K562 (cell line): ENCODE results near the gene SIGLEC6. TPM values are rescaled to one million over a fixed set of nuclear protein-coding genes. Genes with fewer than 3 reads are reported as not detected.

Experiments
- DMBX1 ChIP-seq: fragments of 250-450 bp; sonication (Bioruptor Pico); IDR thresholded peaks from 2 replicates; pipeline ENCODE4 v1.8.0; 2022; ENCODE audit warnings: inconsistent platforms, mild to moderate bottlenecking, moderate library complexity, borderline replicate concordance
- ETV5 ChIP-seq: sonication (generic); formaldehyde crosslinking; IDR thresholded peaks from 2 replicates; pipeline ENCODE4 v1.4.0; 2020; ENCODE audit warnings: low read depth, mild to moderate bottlenecking, missing genetic modification reagents
- EZH2 ChIP-seq: IDR thresholded peaks from 2 replicates; pipeline ENCODE4 v1.6.1; 2012; ENCODE audit warnings: low read depth, mild to moderate bottlenecking, inconsistent platforms, low read length, borderline replicate concordance
- FOXJ3 ChIP-seq: sonication (generic); formaldehyde crosslinking; IDR thresholded peaks from 2 replicates; pipeline ENCODE4 v1.4.0; 2020; ENCODE audit warnings: mild to moderate bottlenecking, missing genetic modification reagents
- FOXK1 ChIP-seq: sonication (generic); formaldehyde crosslinking; IDR thresholded peaks from 2 replicates; pipeline ENCODE4 v1.8.0; 2022; ENCODE audit warnings: missing genetic modification reagents, mild to moderate bottlenecking, borderline replicate concordance
- KLF10 ChIP-seq: fragments of 250-450 bp; sonication (Bioruptor Pico); IDR thresholded peaks from 2 replicates; pipeline ENCODE4 v1.6.1; 2021; ENCODE audit warnings: matching md5 sums
- MEIS2 ChIP-seq: fragments of 450-650 bp; IDR thresholded peaks from 2 replicates; pipeline ENCODE4 v1.6.1; 2014; ENCODE audit warnings: mild to moderate bottlenecking; ENCODE audit not compliant: partially characterized antibody
- MIER1 ChIP-seq: fragments of 450-650 bp; IDR thresholded peaks from 2 replicates; pipeline ENCODE4 v1.6.1; 2016; ENCODE audit warnings: antibody characterized with exemption, mild to moderate bottlenecking, low read depth
- MTA1 ChIP-seq: fragments of 450-650 bp; IDR thresholded peaks from 2 replicates; pipeline ENCODE4 v1.6.1; 2017; ENCODE audit warnings: borderline replicate concordance
- NCOA1 ChIP-seq: fragments of 450-650 bp; IDR thresholded peaks from 2 replicates; pipeline ENCODE4 v1.6.1; 2016; ENCODE audit warnings: low read depth
- NR2C1 ChIP-seq, 2 experiments: fragments of 450-650 bp; IDR thresholded peaks; 2 replicates each; pipeline ENCODE4 v1.6.1; 2017; ENCODE audit warnings: mild to moderate bottlenecking in 2 of 2, antibody characterized with exemption in 1 of 2, inconsistent platforms in 1 of 2, missing compliant biosample characterization in 1 of 2, missing genetic modification characterization in 1 of 2
- RBM34 ChIP-seq: fragments of 200-400 bp; formaldehyde crosslinking; IDR thresholded peaks from 2 replicates; pipeline ENCODE4 v1.6.1; 2018; ENCODE audit warnings: low read length, borderline replicate concordance; ENCODE audit not compliant: insufficient read depth
- SMAD1 ChIP-seq: fragments of 150-350 bp; IDR thresholded peaks from 2 replicates; pipeline ENCODE4 v1.6.1; 2014; ENCODE audit warnings: low read length, low read depth; ENCODE audit not compliant: partially characterized antibody
- SP1 ChIP-seq: sonication (generic); formaldehyde crosslinking; IDR thresholded peaks from 2 replicates; pipeline ENCODE4 v1.8.1; 2022; ENCODE audit warnings: mild to moderate bottlenecking, missing genetic modification reagents
- TAF7 ChIP-seq: fragments of 450-650 bp; IDR thresholded peaks from 2 replicates; pipeline ENCODE4 v1.6.1; 2016; ENCODE audit warnings: missing genetic modification characterization, missing compliant biosample characterization
- TCF3 ChIP-seq: sonication (generic); formaldehyde crosslinking; IDR thresholded peaks from 2 replicates; pipeline ENCODE4 v1.4.0; 2020; ENCODE audit warnings: mild to moderate bottlenecking, missing genetic modification reagents
- ZEB2 ChIP-seq: fragments of 450-650 bp; IDR thresholded peaks from 2 replicates; pipeline ENCODE4 v1.6.1; 2016
- ZNF354B ChIP-seq: fragments of 250-450 bp; sonication (Bioruptor Pico); IDR thresholded peaks from 2 replicates; pipeline ENCODE4 v1.4.0; 2020
- ZNF586 ChIP-seq: fragments of 450-650 bp; formaldehyde crosslinking; conservative IDR thresholded peaks from 2 replicates; pipeline ENCODE4 v1.4.0; 2020; ENCODE audit warnings: mild to moderate bottlenecking, moderate library complexity
- ZNF668 ChIP-seq: fragments of 250-450 bp; sonication (Bioruptor Pico); IDR thresholded peaks from 2 replicates; pipeline ENCODE4 v1.8.0; 2022; ENCODE audit warnings: mild to moderate bottlenecking, inconsistent platforms
- polyA plus RNA-seq, 8 experiments: library from polyadenylated mRNA; depleted of rRNA in 4 of 8; stranded (reverse) in 5 of 8; unstranded in 3 of 8; fragments of >200 nt; fragmentation: Nextera tagmentation in 2 of 8; fragmentation: Illumina TruSeq in 1 of 8; extraction: Ambion mirVana in 2 of 8; extraction: Trizol in 1 of 8; gene quantifications; 2 replicates each; pipeline versions ENCODE4 v1.2.1 to v1.2.3, GENCODE V29; 2011 to 2014; ENCODE audit warnings: inconsistent platforms in 1 of 8, missing spikeins in 1 of 8
- total RNA-seq, 7 experiments: library from RNA; depleted of rRNA in 6 of 7; stranded (reverse); fragments of >200 nt in 6 of 7; fragmentation: Illumina TruSeq in 2 of 7; extraction: Trizol in 2 of 7; gene quantifications; 2 replicates each; pipeline versions ENCODE4 v1.2.1 to v1.2.3, GENCODE V29; 2011 to 2021; ENCODE audit warnings: low replicate concordance in 1 of 7
- TF ChIP-seq, protein P1 (sequence below): fragments of 450-650 bp; formaldehyde crosslinking; IDR thresholded peaks from 2 replicates; pipeline ENCODE4 v1.4.0; 2022; ENCODE audit warnings: missing genetic modification characterization
- TF ChIP-seq, protein P2 (sequence below): fragments of 200-800 bp; sonication (Bioruptor generic); IDR thresholded peaks from 2 replicates; pipeline ENCODE4 v1.6.1; 2017; ENCODE audit warnings: missing genetic modification characterization, missing compliant biosample characterization
- TF ChIP-seq, protein P3 (sequence below): fragments of 250-450 bp; sonication (Bioruptor Pico); IDR thresholded peaks from 2 replicates; pipeline ENCODE4 v1.6.1; 2021; ENCODE audit warnings: mild to moderate bottlenecking
- TF ChIP-seq, protein P4 (sequence below): fragments of 250-450 bp; sonication (Bioruptor Pico); IDR thresholded peaks from 2 replicates; pipeline ENCODE4 v1.8.0; 2021; ENCODE audit warnings: borderline replicate concordance, mild to moderate bottlenecking, moderate library complexity; ENCODE audit not compliant: poor library complexity, severe bottlenecking
- TF ChIP-seq, protein P5 (sequence below): sonication (generic); formaldehyde crosslinking; IDR thresholded peaks from 2 replicates; pipeline ENCODE4 v1.8.0; 2022; ENCODE audit warnings: mild to moderate bottlenecking, missing genetic modification reagents

SIGLEC6 gene
- total and polyA plus RNA-seq, 9 of the 15 experiments (the other 6 are each of a cell fraction or from before 2014, with no cell fraction given), result 0.03 to 17.5 (median 0.71) TPM

DNA sequence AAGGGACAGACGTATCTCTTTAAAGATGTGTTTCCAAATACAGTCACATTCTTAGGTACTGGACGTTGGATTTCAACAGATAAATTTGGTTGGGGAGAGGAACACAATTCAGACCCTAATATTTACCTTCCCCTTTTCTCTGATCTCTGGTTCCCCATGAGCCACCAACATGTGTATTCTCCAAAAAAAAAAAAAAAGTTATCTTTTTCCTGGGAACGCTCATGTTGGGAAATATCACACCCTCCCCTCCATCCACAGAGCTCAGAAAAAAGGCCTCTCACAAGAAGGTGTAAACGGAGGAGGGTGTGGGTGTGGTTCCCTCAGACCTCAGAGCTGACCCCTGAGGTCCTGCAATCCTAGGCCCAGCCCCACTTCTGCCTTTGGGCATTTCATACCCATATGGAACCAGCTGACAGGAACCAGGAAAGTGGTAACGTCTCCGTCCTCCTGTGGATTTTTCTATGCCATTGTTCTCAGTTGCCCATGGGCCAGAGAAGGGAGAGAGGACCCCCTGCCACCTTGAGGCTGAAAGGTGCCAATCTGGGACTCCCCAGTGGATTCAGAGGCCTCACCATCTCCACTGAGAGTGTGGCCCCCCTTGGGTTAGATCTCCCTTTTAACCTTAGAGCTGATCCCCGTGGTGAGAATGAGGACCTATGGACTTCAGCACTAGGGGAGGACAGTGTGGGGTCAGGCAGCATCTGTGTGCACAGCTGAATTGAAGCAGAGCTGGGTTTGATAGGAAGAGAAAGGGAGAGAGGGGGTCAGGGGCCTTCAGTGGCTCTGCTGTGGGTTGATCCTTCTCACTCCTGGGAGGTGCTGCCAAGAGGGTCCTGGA is 21.4 kb downstream of the SIGLEC6 start (continued):
- TF ChIP-seq ZNF668, result no peak
- TF ChIP-seq, protein P1, sequence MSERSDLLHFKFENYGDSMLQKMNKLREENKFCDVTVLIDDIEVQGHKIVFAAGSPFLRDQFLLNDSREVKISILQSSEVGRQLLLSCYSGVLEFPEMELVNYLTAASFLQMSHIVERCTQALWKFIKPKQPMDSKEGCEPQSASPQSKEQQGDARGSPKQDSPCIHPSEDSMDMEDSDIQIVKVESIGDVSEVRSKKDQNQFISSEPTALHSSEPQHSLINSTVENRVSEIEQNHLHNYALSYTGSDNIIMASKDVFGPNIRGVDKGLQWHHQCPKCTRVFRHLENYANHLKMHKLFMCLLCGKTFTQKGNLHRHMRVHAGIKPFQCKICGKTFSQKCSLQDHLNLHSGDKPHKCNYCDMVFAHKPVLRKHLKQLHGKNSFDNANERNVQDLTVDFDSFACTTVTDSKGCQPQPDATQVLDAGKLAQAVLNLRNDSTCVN (CRISPR knock-in tag), result no peak
- TF ChIP-seq RBM34, result no peak
- TF ChIP-seq DMBX1, result peak; percentile 40; the same call in 1 of the 2 replicates
- TF ChIP-seq ZNF586 (CRISPR knock-in tag), result no peak
- TF ChIP-seq TCF3 (CRISPR knock-in tag), result no peak
- no peak for TF ChIP-seq ZNF354B (CRISPR knock-in tag)
- TF ChIP-seq NCOA1, result no peak
- 0 out of 2 replicates have a peak, but pooled peaks have one; percentile 21 for TF ChIP-seq ETV5 (CRISPR knock-in tag)
- no peak for TF ChIP-seq MIER1
- no peak for TF ChIP-seq TAF7
- TF ChIP-seq FOXK1, result no peak
- TF ChIP-seq, protein P2, sequence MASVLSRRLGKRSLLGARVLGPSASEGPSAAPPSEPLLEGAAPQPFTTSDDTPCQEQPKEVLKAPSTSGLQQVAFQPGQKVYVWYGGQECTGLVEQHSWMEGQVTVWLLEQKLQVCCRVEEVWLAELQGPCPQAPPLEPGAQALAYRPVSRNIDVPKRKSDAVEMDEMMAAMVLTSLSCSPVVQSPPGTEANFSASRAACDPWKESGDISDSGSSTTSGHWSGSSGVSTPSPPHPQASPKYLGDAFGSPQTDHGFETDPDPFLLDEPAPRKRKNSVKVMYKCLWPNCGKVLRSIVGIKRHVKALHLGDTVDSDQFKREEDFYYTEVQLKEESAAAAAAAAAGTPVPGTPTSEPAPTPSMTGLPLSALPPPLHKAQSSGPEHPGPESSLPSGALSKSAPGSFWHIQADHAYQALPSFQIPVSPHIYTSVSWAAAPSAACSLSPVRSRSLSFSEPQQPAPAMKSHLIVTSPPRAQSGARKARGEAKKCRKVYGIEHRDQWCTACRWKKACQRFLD (CRISPR knock-in tag), result peak; percentile 55; the same call in 1 of the 2 replicates
- no peak for TF ChIP-seq NR2C1 (IDR thresholded peaks at IDR 0.05)
- no peak; the same call in 1 of the 2 replicates for TF ChIP-seq NR2C1 (tag; IDR thresholded peaks at IDR 0.05)
- no peak for TF ChIP-seq EZH2
- TF ChIP-seq, protein P3, sequence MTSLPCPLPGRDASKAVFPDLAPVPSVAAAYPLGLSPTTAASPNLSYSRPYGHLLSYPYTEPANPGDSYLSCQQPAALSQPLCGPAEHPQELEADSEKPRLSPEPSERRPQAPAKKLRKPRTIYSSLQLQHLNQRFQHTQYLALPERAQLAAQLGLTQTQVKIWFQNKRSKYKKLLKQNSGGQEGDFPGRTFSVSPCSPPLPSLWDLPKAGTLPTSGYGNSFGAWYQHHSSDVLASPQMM (CRISPR knock-in tag), result no peak
- no peak for TF ChIP-seq MEIS2
- TF ChIP-seq MTA1, result 0 out of 2 replicates have a peak, but pooled peaks have one; percentile 18
- no peak for TF ChIP-seq SP1 (CRISPR knock-in tag)
- no peak for TF ChIP-seq SMAD1
- TF ChIP-seq, protein P4, sequence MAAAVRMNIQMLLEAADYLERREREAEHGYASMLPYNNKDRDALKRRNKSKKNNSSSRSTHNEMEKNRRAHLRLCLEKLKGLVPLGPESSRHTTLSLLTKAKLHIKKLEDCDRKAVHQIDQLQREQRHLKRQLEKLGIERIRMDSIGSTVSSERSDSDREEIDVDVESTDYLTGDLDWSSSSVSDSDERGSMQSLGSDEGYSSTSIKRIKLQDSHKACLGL (CRISPR knock-in tag), result no peak
- no peak for TF ChIP-seq ZEB2
- TF ChIP-seq, protein P5, sequence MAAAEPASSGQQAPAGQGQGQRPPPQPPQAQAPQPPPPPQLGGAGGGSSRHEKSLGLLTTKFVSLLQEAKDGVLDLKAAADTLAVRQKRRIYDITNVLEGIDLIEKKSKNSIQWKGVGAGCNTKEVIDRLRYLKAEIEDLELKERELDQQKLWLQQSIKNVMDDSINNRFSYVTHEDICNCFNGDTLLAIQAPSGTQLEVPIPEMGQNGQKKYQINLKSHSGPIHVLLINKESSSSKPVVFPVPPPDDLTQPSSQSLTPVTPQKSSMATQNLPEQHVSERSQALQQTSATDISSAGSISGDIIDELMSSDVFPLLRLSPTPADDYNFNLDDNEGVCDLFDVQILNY (CRISPR knock-in tag), result no peak
- no peak for TF ChIP-seq KLF10 (CRISPR knock-in tag)
- no peak for TF ChIP-seq FOXJ3 (CRISPR knock-in tag)
